HG02840 (cell line): Measurements from ENCODE around the gene LDB2.

ENCODE experiments used
- ATAC-seq: cut with Tn5 transposase; IDR thresholded peaks from one replicate; pipeline ENCODE4 v1.9.1; 2021; ENCODE audit warnings: mild to moderate bottlenecking, moderate library complexity, moderate number of reproducible peaks; ENCODE audit not compliant: unreplicated experiment, low FRiP score

Gene LDB2

DNA sequence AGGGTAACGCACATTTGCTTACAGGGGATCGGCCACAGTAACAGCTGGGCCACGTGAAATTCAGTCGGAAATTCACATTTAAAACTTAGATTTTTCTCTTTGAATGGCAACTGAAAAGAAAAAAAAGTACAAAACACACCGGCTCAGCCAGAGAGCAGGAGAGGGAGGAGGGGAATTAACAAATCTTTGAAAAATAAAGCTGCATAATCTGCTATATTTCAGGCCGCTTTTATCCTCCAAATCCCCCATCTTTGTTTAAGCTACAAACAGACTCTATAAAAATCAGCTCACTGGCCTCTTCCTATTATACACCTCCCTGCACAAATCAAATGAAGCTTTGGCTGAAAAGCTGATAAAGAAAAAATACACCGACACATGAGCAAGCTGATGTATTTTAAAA, 169.1 kb downstream of the LDB2 start:
- no peak for ATAC-seq

DNA sequence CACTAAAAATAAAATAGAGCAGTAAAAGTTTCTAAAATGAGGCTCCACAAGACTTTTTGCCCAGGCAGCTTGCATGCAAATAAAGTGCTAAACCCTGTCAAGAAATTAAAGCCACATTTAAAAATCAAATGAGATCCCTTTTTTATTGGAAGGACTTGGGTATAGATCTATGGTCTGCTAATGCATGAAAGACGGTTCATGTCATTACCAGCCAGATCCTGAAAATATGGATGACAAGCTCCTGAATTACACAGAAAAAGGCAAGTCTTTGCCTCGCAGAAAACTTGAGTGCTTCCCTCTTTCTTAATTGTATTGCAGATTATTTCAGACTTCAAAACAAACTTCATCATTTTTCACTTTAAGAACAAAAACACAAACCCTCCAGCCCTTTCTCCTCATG, 169.6 kb downstream of the LDB2 start:
- no peak for ATAC-seq

DNA sequence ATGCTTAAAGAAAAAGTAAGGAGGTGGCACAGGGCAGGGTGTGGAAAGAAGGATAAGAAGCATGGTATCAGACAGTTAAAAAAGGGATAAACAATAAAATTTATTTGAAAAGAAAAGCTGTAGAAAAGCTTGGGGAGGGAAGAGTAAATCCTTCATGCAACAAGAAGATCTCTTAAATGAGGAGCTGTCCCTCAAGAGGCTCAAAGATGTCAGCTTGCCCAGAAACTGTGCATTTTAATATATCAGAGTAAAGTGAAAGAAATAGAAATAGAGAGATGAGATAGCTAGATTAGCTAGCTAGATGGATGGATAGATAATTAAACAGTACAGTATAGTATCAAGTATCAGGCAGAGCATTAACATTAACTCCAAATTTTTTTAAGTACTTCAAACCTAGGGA, 170.3 kb downstream of the LDB2 start:
- no peak for ATAC-seq

DNA sequence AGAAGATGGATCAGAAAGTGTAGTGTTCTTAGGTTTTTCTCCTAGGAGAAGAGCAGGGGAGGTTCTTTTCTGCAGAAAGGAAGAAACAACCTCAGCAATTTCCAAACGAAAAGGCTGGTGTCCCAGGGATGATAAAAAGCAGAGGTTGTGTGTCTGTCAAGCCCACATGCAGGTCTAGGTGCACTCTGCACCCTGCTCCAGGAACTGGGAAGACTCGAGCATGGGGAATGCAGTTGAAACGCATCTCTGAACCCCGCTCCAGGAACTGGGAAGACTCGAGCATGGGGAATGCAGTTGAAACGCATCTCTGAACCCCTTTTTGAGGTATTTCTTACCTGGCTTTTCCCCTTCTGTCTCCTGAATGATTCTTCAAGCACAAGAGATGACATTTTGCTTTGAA, 171.2 kb downstream of the LDB2 start:
- ATAC-seq = no peak

DNA sequence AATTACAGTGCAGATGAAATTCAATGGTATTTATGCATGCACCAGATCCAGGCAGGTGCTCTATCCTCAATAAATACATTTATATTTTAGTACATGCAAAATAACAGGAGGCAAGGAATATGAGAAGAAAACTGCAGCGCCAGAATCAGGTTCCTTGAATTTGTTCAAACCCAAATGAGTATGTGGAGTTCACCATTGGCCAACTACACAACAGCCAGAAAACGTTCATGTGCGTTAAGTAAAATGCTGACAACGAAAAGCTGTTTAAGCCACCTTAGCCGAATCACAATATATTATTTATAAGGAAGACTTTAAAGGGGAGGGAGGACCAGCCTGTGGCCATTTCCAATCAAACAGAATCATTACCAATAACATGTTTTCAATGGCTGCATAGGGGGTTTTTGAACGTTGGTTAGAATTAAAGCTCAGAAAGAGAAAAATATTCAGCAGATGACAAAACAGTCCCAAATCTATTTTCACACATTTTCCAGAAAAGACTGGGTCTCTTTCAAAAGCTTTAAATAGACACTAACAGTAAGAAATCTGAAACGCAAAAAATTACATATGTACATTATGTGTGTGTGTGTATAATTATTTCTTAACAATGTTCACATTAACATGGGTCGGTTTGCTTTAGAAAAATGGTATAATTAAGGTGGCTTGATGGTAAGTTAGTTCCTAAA, 171.9 kb downstream of the LDB2 start:
- ATAC-seq = no peak

DNA sequence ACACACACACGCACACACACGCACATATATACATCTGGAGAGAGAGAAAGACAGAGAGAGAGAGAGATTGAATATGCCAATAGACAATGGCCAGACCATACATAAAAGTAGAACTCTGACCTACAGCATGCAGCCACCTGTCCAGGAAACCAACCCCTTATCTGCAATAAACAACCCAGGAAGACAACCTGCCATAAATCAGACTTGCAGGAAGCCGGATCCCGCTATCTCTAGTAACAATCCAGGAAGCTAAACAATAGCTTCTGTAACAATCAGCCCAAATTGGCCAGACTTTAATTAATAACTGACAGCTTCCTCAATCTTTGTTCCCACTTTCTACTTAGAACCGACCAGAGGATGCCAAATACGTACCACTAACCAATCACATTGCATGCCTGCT, 173.2 kb downstream of the LDB2 start:
- ATAC-seq = no peak

DNA sequence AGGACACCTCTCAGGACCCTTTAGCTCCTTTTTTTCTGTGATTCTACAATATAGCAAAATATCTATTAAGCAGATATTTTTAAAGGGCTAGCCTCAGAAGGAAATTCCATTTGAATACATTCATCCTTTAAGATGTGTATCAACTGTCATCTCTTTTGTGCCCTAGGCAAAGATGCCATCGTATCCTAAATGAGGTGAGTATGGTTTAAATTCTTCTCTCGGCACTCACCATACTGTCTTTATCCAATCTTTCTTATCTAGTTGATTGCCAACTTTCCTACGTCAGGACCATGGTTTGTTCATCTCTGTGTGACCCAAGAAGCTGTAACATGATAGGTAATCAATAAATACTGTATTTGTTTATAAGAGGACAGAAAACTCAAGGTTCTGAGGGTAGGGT, 176.0 kb downstream of the LDB2 start:
- ATAC-seq = no peak

DNA sequence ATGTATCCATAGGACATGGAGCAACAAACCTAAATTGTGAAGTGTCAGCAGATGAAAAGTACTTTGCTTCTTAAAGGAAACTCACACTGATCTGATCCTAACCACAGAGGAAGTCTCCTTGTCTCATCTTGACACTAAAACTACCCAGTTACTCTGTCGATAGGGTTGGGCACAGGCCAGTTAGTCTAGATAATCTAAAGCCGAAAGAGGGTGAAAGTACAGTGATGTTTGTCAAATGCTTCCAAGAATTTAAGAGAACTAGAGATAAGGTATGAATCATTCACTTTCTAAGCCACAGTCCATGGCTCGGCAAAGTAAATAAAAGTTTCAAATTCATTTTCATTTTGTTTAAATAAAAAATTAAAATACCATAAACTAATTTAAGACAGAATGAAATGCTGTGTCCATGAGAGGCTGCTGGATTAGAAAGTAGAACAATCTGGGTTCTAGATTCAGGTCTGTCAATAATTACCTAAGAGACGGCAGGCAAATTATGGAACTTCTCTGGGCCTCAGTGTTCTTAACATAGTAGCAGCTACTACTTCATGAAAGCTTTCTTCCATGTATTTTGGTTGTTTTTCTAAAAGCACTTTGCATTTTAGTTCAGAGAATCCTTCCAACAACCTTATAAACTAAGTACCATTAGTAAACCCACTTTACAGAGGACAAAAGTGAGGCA, 176.7 kb downstream of the LDB2 start:
- no peak for ATAC-seq

DNA sequence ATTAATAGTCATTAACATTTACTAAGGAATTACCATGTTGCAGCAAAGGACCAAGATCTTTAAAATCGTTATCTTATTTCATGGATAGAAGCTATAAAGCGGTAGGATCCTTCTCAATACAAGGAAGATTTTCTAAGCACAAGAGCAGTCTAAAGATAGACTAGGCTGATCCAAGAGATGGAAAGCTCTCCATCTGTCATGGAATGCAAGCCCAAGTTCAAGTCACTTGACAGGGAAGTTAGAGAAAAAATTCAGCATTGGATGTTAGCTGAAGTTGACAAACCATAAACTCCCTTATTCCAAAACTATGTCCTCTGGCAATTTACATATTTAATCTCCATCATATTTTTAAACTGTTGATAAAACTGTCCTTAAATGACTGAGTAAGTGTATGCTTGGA, 177.7 kb downstream of the LDB2 start:
- ATAC-seq = no peak

DNA sequence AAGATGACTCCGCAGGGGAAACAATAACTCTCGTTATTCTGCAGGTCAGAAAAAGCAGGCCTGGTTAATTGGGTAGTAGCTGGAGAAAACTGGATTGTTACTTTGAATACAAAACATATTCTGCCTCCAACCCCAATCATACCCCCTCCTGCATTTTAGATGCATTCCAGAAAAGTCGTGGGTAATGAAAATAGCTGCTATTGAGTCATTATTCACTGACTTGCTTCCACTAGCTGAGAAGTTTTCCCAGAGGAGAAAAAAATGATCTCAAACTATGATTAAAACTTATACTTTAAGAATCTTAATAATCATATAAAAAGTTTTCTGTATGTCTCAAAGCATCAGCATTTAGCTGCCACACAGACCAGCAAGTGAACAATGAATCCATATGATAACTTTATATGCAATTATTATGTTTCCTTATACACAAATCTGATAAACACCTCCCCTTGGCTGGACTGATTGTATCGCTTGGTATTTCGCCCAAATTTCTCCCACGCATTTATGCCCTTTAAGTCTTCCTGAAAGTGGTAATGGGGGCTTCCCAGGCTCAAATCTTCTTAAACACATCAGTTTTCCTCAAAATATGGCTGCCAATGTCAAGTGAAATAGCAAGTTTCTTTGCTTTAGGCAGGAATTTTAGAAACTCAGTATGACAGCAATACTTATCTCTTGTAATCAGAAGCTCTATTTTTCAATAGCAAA, 181.0 kb downstream of the LDB2 start:
- no peak for ATAC-seq

DNA sequence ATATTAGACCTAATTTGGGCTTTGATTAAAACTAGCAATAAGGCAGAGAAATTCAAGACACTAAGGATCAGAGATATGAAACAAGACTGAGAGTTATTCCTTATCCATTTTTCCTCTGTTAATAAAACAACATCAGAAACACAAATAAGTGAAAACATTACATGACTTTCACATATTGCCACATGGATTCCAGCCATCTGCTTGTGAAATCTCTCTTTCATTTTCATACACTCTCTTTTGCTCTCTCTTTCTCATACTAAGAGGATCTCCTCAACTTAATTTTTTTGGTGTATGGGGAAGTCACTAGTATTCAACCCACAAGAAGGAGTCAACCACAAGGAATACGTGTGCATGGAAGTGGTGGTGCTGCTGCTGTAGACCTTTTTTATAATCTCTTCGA, 183.0 kb downstream of the LDB2 start:
- ATAC-seq = no peak

DNA sequence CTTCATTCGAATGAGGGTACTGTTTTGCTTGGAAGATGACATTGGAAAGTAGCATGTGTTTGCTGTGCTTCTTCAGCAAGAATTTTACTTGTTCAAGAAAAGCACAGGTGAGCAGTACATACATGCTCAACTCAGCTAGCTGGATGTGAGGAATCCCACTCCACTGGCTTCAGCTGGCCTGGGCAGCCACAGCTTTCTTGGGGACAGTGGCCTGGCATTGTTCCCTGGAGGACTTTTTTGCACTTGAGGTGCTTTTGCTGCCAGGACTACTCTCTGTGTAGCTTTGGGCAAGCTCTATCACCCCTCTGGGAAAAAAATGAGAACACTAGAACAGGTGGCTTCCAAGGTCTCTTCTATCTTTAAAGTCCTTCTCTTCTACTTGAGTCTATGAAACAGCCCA, 184.3 kb downstream of the LDB2 start:
- no peak for ATAC-seq

DNA sequence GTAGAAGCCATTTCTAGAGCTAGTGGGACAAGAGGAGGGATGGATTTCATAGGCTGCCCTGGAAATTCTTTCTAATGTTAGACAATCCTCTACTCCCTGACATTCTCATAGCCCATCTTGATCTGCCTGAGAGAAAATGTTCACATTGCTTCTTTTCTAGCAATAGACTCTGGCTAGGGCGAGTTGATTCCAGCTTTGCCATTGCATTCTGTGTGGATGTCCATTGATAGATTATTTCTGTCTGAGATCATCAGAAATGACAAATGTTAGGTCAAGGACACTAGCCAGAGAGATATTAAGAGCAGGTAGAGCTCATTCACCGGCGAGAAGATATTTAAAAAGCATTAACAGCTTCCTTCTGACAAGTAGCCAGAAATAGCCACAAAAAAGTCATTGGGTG, 184.7 kb downstream of the LDB2 start:
- no peak for ATAC-seq

DNA sequence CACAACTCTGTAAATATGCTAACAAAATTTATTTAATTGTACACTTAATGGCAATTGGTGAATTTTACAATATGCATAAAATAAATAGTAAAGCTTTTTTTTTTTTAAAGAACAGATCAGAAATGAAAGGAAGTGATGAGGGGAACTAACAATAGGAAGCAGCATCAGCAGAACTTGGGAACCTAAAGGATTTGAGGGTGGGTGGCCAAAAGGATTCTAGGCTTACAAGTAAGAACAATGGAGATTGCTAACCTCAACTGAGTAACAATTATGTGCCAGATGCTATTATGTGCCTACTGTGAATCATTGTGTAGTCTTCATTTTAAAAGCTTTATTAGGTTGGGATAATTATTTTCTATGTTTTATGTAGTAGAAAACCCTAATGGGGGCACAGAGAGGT, 185.2 kb downstream of the LDB2 start:
- ATAC-seq = no peak

DNA sequence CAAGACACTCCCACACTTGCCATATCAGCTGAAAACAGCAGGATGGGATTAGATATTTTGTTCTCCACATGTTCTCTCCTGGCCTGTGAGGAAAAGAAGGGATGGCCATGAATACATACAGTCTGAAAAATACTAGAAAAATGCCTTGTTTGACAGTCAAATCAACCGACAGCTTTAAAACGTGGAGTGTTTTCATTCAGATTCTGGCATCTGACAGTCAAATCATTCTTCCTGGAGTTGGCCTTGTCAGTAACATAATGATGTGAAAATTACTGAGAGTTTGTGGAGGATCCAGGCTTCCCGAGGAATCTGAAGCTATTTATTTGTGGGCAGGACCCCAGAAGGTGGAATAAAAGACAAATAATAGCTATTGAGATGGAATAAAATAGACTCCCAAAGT, 188.2 kb downstream of the LDB2 start:
- ATAC-seq = no peak

DNA sequence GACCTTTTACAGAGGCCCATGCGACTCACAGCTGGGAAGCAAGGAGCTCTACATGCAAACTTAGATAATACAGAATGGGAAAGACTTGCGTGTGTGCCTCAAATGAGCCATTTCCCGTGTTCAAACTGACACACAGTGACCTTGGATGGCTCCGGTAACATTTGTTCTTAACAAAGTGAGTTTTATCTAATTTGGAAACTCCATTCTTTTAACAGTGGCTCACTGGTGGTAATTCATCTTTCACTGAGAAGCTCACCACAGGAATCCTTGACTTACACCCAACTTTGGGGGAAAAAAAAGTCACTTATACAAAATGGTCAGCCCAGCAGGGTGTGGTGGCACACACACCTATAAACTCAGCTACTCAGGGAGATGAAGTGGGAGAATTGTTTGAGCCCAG, 190.6 kb downstream of the LDB2 start:
- ATAC-seq = no peak

DNA sequence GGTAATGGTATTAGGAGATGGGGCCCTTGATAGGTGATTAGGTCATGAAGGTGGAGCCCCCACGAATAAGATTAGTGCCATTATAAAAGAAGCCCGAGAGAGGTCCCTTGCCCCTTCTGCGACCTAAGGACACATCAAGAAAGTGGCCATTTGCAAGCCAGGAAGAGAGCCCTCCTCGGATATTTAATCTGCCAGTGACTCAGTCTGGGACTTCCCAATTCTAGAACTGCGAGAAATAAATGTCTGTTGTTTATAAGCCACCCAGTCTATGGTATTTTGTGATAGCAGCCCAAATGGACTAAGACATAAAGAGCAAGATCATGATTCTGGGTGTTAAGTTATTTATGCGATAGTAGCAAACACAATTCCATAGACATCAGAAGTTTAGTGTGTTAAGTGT, 192.2 kb downstream of the LDB2 start:
- ATAC-seq = no peak

DNA sequence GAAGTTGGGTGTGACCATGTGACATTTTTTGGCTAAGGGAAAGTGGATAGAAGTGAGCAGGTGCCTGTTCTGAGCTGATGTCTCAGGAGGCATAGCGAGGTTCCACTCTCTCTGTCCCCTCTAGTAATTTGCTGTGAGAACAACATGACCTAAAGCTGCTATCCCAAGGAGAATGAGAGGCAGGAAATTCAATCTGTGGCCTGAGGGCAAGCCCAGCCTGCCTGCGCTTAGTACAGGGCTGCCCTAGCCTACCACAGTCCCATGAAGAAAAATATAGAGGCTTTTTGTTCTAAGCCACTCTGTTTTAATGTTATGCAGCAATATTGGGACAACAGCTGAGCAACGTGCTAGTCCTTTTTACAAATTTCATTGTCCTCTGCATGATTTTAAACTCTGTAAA, 193.1 kb downstream of the LDB2 start:
- no peak for ATAC-seq

DNA sequence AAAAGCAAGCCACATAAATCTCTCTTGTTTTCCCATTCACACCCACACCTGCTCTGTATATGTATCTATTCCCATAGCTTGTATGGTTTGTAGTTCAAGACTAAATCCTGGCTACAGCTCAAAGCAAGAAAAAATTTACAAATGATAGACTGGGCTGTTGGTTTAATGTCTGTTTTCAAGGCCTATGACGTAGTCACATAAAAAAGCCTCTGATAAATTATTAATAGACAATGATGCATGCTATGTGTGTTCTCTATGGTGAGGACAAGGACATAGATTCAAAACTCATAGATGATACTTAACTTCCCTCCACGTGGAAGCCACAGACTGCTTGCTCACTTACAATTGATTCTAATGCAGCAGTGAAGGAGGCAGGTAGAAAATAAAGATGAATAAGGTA, 194.0 kb downstream of the LDB2 start:
- no peak for ATAC-seq

DNA sequence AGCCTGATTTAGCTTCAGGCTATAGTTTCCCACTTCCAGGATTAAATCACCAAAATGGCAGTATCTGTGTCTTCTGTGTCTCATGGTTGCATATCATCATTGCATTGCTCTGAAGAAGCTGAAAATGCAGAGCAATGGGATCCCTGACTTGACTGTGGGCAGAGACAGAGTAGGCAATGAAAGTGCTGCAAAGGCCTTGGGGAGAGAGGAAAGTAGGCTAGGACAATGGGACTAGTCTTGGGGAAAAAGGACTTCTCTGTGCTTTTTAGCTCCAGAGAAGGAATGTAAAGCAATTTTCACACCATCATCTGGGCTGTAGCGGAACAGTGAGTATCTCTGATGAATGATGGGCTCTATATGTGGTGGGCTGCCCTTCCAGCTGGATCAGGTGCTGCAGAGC, 202.5 kb downstream of the LDB2 start:
- no peak for ATAC-seq

DNA sequence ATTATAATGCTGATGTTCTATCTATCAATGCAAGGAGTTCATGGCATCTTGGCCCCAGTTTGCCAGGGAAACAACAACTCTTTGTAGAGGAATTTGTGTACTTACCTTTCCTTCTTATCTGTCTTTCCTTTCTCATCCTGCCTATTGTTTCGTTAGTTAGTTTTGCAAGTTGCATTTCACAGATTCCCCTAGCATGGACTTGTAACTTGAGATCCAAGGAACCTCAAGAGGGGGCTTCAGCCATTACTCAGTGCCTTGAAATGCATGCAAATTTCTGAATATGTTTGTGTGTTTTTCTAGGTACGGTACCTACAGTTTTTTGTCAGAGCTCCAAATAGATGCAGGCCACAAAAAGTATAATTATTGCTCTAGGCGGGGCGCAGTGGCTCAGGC, 203.6 kb downstream of the LDB2 start:
- no peak for ATAC-seq
